GM18520 (cell line): ENCODE measurements around the gene ALAD.

Source experiments
- ATAC-seq: cut with Tn5 transposase; IDR thresholded peaks from one replicate; pipeline ENCODE4 v1.9.1; 2021; ENCODE audit not compliant: unreplicated experiment

The ALAD gene

GRCh38 chr9:113350107-113350661 lies 50.9 kb downstream of the ALAD start:
- no peak for ATAC-seq

GRCh38 chr9:113349445-113350094 lies 51.5 kb downstream of the ALAD start, which contains the start of gene BSPRY:
TSS of gene BSPRY (plus strand) at chr9:113349541. CDS start at chr9:113349580, 39 bp downstream.
- no peak for ATAC-seq

GRCh38 chr9:113349066-113349444 lies 52.0 kb downstream of the ALAD start:
- no peak for ATAC-seq

- ATAC-seq: no peak
These were observed 52.6 kb downstream of the ALAD start for GRCh38 chr9:113348437-113348836.

- no peak for ATAC-seq
These were observed 55.4 kb downstream of the ALAD start for GRCh38 chr9:113345671-113346070.

GRCh38 chr9:113345190-113345589 lies 55.9 kb downstream of the ALAD start:
- no peak for ATAC-seq

GRCh38 chr9:113343732-113344231 lies 57.3 kb downstream of the ALAD start:
- no peak for ATAC-seq

- no peak for ATAC-seq
These were observed 59.2 kb downstream of the ALAD start for GRCh38 chr9:113341712-113342410.

GRCh38 chr9:113340011-113340699 lies 60.9 kb downstream of the ALAD start, which contains the start of gene WDR31:
TSS of gene WDR31 (minus strand) at chr9:113340275. CDS start at chr9:113332022, 8,253 bp downstream.
- peak; percentile 96 for ATAC-seq

GRCh38 chr9:113337714-113338113 lies 63.4 kb downstream of the ALAD start:
- ATAC-seq: no peak
